ENCODE data around the gene GRM6. TPM values are rescaled to one million over a fixed set of nuclear protein-coding genes. Genes with fewer than 3 reads are reported as not detected.
A peak's percentile ranks its signal among the peaks of the same experiment; 100 is the strongest.

GRM6 gene
- total RNA-seq (ENCODE audit: low replicate concordance): not detected in 2 replicates
- long read RNA-seq: 0 reads

DNA sequence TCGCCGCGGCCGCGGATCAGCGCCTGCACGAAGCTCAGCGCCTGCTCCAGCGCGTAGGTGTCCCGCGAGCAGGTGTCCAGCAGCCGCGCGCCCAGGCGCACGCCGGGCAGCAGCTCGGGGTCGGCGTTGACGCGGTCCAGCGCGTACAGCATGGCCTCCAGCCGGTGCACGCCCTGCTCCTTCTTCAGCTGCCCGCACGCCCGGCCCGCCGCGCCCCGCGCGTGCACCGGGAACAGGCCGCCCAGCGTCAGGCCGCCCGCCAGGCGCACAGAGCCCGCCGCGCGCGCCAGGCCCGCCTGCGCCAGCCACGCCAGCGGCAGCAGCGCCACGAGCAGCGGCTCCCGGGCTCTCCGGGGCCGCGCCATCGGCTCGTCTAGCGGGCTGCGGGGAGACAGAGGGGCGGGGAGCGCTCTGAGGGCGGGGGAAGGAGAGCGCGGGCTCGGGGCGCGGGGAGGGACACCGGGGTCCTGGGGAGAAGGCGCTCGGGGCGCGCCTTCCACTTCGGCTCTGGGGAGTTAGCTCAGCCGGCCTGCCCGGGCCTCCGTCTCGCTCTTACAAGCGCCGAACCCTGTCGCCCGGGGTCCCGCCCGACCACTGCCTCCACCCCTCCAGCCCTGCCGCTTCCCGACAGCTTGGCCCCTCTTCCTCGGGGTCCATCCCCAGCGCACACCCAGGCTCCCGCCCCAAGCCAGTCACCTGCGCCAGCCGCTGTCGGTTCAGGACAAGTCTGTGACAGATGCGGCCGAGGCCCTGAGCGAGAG, at the start of gene GRM6:
Gene GRM6, minus strand, starts transcription at position 741 of the 761 bp plus-strand sequence. Its CDS starts 376 bp downstream, at position 365.
- no peak for DNase-seq (ENCODE audit: extremely low spot score, unreplicated experiment)

DNA sequence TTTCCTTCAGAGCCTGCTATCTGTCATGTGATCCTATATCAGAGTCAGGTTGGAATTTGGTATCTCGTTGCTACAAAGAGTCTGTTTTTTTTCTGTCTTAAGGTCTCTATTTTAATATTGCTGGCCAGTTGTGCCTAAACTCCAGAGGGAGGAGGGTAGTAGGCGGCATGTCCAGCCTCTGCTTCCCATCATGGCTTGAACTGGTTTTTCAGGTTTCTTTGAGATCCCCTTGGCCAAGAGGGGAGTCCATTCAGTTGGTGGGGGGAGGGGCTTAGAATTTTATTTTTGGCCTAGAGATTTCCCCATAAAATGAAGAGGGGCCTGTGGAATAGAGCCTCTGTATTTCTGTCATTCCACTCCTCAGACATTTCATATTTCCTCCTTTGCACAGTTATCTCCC, 49.6 kb upstream of the GRM6 start:
- H3K4me1 Mint-ChIP-seq (ENCODE audit: unreplicated experiment): no peaks in the 10 kb centered on the region
- H3K27ac Mint-ChIP-seq: no peak overlapping the region
- H3K9me3 Mint-ChIP-seq: peaks cover 21% of the 10 kb centered on the region
- DNase-seq (ENCODE audit: extremely low spot score, unreplicated experiment): no peak
- peaks cover 4% of the 10 kb centered on the region for H3K36me3 Mint-ChIP-seq
- no peak for TF ChIP-seq CTCF (conservative IDR thresholded peaks at IDR 0.05)
- no peaks in the 10 kb centered on the region for H3K27me3 Mint-ChIP-seq
- H3K4me3 Mint-ChIP-seq: no peak overlapping the region

More for the DNA sequence above, at the start of gene GRM6:
- Mint-ChIP-seq H3K4me1 (ENCODE audit: unreplicated experiment) (no peaks in the 10 kb centered on the region), H3K9me3 (no peaks in the 10 kb centered on the region), H3K27ac (no peak within 1 kb of the TSS), H3K4me3 (peak within 1 kb of the TSS; percentile 64), H3K36me3 (no peaks in the 10 kb centered on the region), H3K27me3 (peaks cover 65% of the 10 kb centered on the region)
- no peak for TF ChIP-seq CTCF (conservative IDR thresholded peaks at IDR 0.05)

- H3K9me3 Mint-ChIP-seq: peaks cover 57% of the 10 kb centered on the region
- no peak overlapping the region for H3K27ac Mint-ChIP-seq
- no peak for DNase-seq (ENCODE audit: extremely low spot score, unreplicated experiment)
- no peak overlapping the region for H3K4me3 Mint-ChIP-seq
- H3K36me3 Mint-ChIP-seq: peaks cover 80% of the 10 kb centered on the region
- no peaks in the 10 kb centered on the region for H3K4me1 Mint-ChIP-seq (ENCODE audit: unreplicated experiment)
- no peaks in the 10 kb centered on the region for H3K27me3 Mint-ChIP-seq
- no peak for TF ChIP-seq CTCF (conservative IDR thresholded peaks at IDR 0.05)
Measured at GRCh38 chr5:179033004-179033580, 38.0 kb upstream of the GRM6 start.

GRCh38 chr5:179023528-179024189, 28.5 kb upstream of the GRM6 start, which contains the start of gene ZNF879:
ZNF879 (plus strand) TSS chr5:179023804; CDS start chr5:179025005, 1,201 bp downstream.
- no peak for TF ChIP-seq CTCF (conservative IDR thresholded peaks at IDR 0.05)
- Mint-ChIP-seq H3K36me3 (peaks cover 23% of the 10 kb centered on the region), H3K9me3 (peaks cover 19% of the 10 kb centered on the region), H3K27ac (peak within 1 kb of the TSS; percentile 81), H3K4me3 (peak within 1 kb of the TSS; percentile 97), H3K27me3 (peaks cover 3% of the 10 kb centered on the region), H3K4me1 (ENCODE audit: unreplicated experiment) (peaks cover 4% of the 10 kb centered on the region)
- peak; percentile 94 for DNase-seq (ENCODE audit: extremely low spot score, unreplicated experiment)

DNA sequence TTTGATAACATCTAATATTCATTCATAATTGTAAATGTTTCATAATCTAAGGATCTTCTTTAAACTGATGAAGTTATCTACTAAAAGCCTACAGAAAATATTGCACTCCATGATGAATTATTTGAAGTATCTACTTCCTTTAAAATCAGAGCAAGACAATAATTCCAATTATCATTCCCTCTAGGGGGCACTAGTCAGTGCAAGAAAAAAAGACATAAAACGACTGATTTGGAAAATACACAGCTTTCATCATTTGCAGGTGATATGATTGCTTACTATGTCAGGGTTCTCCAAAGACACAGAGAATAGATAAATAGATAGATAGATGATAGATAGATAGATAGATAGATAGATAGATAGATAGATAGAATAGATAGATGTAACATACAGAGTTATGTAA, 13.5 kb upstream of the GRM6 start:
- TF ChIP-seq CTCF (conservative IDR thresholded peaks at IDR 0.05): peak; percentile 33
- DNase-seq (ENCODE audit: extremely low spot score, unreplicated experiment): no peak
- Mint-ChIP-seq H3K27me3 (peaks cover 3% of the 10 kb centered on the region), H3K36me3 (no peaks in the 10 kb centered on the region), H3K4me3 (no peak overlapping the region), H3K4me1 (ENCODE audit: unreplicated experiment) (no peaks in the 10 kb centered on the region), H3K27ac (no peak overlapping the region), H3K9me3 (no peaks in the 10 kb centered on the region)
